ENCODE measurements around the gene TSPAN11.

TSPAN11 gene

DNA sequence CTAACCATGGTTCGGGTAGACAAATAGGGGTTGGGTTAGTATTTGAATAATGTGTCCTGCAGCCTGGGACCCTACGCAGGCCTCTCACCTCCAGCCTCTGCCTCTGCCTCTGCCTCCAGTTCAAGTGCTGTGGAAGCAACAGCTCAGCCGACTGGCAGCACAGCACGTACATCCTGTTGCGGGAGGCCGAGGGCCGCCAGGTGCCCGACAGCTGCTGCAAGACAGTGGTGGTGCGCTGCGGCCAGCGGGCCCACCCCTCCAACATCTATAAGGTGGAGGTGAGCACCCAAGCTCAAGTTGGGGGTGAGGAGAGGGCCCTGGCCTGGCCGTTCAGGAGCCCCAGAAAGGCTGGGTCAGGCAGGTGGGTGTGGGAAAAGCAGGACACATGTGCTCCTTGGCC is 55.9 kb downstream of the TSPAN11 start:
- DNase-seq = no peak

DNA sequence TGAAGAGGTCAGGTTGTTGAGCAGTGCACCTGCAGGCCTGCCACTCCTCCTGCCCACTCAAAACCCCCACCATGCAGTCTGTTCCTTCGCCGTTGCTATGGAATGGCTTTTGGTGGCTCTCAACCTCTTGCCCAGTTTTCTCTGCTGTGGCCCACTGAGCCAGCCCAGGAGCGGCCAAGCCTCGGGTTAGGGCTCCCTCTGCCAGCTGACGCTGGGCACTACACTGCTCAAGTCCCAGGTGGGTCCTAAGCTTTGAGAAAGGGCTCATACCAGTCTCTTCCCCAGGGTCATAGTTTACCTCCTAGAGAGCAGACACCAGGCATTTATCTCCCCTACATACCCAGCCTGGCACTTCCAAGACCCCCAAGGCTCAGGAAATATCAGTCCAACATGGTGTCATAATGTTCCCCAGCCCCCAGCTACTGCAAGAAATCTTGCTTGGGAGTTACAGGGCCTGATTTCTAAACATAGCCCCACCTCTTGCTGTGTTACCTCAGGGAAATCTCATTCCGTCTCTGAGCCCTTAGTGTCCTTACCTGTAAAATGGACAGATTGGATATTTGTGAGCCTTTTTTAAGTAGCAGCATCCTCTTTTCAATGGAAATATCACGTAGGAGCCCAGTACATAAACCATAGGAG is 59.4 kb downstream of the TSPAN11 start:
- no peak for DNase-seq

DNA sequence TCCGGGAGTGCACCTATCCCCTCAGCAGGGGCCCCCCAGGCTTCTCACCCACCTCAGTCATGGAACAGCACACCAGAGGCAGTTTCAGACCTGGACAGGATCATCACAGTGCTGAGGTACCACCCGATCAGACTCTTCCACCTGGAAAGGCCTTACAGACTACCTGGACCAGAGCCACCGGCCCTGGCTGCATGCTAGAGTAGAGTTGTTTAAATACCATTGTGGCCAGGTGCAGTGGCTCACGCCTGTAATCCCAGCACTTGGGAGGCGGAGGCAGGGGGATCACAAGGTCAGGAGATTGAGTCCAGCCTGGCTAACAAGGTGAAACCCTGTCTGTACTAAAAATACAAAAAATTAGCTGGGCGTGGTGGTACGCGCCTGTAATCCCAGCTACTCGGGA is 61.5 kb downstream of the TSPAN11 start:
- no peak for DNase-seq

DNA sequence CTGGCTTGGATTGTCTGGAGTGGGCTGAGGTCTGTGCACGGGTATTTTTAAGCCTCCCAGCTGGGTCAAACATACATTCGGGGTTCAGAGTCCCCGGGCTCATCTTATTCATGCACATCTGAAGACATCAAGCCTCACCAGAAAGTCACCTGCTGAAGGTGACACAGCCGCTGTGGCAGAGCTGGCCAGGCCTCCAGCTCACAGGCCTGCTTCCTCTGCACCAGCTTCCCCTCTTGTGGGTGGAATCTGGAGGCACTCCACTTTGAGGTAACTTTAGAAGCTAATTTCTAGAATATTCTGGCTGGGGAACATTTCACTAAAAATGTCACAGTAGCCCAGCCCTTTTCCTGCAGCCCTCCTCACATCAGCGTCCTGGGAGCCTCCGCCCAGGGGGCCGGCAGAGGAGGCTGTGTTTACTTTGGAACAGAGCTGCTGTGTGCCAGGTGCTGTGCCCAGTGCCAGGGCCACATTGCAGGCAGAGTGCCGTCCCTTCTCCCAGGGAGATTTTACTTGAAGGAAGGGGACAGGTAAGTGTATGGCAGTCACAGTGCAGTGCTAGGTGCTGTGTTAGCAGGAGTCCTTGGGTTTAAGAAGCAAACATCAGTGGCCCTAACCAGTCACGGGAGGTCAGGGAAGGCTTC is 62.2 kb downstream of the TSPAN11 start:
- DNase-seq = no peak

DNA sequence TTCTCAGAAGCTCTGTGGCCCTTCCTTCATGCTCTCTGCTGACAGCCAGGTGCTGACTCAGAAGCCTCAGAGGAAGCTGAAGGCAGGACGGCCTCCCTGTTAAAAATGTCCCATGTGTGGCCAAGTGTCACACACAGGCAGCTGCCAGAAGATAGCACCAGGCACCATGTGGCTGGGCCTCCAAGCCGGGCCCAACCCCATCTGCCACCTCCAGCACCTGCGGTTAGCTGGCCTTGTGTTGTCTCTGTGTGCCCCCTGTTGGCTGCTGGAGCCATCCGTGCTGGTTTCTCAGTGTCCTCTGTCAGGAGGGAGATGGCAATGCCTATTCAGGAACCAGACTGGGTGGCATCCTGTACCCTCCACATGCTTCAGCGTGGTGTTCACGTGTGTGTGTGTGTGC is 63.2 kb downstream of the TSPAN11 start:
- DNase-seq = no peak

DNA sequence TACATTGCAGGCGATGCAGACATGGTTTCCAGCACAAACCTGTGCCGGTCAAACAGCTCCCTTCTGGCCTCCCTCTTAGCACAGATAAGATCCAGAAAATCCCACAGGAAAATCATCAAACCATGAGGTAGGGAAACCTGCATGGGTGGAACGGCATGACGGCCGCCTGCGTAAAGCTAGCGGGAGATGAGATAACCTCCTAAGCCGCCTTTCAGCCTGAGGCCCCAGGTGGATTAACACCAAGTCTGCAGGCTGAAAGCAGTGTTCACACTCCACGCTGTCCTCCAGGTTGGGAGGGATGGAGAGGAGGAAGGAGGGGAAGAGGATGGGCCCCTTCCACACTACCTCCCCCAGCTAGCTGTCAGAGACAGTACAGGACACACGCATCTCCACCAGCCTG is 63.8 kb downstream of the TSPAN11 start:
- no peak for DNase-seq

DNA sequence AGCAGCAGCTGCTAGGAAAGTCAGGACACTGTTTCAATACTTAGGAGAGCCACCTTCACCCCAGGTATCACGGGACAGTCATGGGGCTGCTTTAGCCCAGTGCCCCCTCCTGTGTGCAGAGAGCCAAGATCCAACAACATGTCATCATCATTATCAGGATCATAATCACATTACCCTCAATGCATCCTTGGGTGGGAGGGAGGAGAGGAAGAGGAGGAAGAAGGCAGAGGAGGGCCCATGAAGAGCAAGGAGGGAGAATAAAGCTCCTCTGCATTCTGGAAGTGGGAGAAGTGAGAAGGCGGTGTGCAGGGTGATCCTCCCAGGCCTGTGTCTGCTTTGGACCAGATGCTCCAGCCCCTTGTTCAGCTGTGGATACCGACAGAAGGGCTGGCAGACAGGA is 64.2 kb downstream of the TSPAN11 start:
- DNase-seq = no peak

DNA sequence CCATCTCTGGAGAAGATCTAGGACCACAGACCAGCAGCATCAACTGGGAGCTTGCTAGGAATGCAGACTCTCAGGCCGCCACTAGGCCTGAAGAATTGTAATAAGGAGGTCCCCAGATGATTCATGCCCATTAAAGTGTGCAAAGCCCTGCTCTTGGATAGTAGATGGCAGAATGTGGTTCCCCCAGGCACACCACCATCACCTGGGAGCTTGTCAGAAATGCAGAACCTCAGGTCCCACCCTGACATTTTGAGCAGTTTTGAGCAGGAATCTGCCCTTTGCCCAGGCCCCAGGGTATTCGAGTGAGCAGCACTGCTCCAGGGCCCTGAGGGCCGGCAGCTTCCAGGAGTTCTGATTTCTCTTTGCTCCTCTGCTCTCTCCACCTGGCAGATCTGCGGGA is 64.9 kb downstream of the TSPAN11 start:
- DNase-seq = no peak

DNA sequence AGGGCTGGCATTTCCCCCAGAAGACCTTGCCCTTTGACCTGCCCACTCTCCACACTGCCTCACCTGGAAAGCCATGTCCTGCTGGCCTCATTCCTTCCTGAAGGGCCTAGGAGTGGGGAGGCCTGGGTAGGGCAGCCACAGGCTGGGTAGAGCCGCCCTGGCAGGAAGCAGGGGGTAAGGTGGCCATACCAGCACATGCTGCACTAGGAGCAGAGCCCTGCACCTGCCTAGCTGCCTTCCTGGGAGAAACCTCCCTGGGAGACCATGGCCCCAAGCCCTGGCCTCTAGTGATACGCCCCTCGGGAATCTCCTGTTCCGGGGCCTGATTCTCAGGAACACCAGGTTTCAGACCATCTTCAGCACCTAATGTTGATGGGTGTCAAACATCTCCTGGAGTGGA is 65.8 kb downstream of the TSPAN11 start:
- DNase-seq = no peak

DNA sequence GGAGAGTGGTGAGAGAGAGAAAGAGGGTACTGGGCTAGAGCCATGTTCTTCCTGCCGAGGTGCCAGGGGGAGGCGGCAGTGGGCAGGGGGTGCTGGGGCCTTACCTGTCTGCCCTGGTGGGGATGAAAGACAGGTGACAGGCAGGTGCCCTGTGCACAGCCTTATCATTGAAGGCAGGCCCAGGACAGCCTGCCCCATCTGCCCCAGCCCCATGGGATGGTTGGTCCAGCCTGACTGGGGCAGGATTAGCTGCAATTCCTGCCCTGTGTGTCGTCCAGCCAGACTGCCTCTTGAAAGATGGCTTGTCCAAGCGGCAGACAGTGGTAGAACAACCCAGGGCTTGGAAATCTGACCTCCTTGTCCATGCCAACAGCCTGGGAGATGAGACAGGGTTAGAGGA is 67.2 kb downstream of the TSPAN11 start:
- DNase-seq = no peak

DNA sequence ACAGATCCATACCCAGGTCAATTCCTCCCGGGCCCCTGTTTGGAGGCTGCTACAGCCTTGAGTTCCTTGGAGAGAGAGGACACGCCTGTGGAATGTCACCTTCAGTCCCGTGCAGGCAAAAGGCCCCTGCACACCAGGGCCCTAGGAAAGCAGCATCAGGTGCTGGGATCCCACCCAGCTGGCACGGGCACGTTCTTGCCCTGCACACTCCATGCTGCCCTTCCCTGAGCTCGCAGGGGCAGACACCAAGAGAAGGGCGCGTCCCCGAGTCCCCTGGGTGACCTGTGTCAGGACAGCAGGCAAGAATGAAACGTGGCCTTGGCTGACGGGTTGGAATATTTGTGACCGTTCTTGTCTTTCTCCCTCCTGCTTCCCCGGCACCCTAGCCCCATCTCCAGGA is 67.7 kb downstream of the TSPAN11 start:
- no peak for DNase-seq

DNA sequence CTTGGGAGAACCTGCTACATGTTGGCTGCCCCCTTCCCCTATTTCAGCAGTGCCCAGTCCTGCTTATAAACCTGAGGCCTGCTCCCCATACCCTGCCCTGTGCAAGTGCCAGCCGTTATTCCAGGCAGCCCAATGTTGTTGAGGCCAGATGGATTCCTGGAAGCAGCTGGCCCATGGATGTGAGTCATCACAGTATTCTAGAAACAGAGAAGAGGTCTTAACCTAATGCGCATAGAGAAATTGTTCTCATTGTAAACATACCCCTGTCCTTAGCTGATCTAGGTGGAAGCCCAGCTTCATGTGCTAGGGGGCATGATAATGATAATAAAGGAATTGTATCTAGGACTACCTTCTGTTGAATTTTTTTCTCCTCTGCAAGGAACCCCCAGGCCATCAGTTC is 69.7 kb downstream of the TSPAN11 start:
- no peak for DNase-seq

DNA sequence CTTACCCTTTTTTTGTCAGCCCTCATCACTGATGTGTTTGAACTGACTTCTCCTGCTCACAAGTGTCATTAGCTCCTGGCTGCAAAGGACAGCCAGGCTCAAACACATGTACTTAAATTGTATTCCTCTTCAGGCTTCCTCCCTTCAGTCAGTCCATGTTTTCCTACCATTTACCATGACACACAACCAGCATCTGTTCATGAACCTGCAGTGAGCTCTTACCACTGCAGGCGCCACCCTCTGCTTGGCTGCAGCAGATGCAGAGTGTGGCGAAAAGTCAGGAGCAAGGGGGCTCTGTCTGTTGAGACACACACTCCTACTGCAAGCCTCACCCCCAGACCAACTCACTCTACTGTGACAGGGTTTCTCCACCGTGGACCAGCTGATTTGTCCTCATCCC is 70.2 kb downstream of the TSPAN11 start:
- no peak for DNase-seq

DNA sequence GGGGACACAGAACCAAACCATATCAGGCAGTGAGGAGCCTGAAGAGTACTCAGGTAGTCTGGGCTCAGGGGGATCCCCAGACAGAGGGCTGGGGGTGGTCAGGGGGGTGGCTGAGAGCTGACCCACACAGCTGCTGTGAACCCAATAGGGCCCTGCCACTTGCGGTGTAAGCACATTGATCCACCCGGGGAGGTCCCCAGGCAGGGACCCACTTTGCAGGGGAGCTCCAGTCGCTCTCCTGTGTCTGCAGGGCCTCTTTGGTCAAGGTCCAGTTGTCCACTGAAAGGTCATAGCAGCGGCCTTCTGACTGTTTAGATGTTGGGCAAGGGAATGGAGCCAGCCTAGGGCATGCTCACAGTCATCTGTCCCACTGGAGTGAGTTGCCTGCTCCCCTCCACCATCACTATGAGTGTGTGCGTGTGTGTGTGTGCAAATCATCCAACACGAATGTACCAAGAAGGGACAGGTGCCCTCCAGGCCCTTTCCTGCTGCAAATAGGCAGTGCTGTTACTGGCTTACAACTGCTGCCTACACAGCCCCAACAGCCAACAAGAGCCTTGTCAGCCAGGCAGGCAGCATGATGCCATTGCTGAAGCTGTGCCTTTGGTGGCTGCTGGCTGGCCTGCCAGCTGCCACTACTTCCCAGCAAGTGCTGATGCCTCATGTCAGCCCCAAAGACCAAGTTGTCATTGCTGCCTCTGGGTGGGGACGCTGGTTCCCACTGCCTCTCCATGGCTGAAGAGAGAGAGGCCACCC is 71.3 kb downstream of the TSPAN11 start:
- DNase-seq = no peak

DNA sequence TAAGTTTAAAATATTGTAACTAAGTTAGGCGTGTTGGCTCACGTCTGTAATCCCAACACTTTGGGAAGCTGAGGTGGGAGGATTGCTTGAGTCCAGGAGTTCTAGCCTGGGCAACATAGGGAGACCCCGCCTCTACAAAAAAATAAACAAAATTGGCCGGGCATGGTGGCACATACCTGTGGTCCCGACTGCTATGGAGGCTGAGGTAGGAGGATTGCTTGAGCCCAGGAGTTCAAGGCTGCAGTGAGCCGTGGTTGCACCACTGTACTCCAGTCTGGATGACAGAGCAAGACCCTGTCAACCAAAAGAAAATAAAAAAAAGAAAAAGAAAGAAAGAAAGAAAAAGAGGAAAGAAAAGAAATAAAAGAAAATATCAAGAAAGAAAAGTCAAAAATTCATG is 72.5 kb downstream of the TSPAN11 start:
- DNase-seq = no peak

DNA sequence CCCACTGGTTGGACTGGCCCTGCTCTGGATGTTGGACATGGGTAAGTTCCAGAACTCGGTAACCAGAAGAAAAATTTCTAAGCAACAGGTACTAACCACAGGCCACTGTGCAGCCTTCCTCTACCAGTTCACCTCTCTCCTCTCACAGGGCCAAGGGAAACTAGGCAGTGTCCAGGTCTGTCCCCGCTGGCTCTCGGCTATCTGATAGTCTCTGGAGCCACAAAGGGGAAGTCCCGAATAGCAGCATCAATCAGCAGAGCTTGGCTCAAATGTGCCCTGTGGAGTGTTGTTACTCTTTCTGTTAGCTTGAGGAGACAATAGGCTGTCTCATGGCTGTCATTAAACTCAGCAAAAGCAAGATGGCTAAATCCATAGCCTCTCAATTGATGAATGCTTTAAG is 73.2 kb downstream of the TSPAN11 start:
- DNase-seq = no peak

DNA sequence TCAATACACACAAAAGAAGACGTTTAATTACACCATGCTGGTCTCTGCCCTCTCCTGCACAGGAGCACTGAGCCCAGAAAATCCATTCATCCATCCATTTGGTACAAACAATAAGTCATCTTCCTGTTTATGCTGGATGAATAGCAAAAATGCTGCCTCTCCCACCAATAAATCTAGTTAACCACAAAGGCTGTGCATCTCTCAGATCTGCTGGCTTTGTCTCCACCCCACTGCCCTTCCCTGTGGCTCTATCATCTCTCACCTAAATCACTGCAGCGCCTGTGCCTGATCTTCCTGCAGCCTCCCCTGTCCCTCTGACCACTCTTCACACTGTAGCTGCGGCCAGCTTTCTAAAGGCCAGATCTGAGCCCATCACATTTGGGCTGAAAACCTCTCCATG is 74.2 kb downstream of the TSPAN11 start:
- no peak for DNase-seq

DNA sequence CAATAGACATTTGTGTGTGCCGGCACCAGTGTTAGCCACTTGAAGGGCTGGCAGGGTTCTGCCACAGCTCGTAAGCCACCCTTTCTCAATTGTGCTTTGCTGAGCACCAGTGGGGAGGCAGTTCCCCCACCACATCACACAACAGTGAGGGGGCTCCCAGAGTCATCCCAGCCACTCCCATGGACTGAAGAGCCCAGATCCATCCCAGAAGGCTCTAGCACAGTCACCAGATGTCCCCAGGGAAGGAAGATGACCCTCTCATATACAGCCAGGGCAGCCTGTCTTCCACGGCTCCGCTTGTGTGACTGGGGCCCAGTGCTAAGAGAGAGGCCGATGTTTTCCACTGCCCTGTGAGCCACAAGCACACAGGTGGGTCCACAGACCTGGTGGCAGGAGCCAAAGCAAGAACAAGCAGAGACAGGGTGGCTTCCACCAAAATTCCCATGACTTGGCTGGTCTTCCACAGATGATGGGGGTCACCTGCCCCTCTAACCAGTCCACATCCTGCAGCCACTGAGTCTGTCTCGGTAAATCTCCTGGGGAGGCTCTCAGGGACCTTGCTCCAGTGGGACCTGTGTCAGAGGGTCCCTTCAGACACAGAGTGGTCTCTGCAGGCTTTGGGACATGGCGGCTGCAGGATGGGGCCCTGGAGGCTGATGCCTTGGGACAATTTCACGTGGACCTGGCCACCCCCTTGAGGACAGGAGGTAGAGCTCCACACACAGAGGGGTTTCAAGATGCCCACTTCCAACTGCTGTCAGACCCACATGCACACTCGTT is 75.2 kb downstream of the TSPAN11 start:
- no peak for DNase-seq

DNA sequence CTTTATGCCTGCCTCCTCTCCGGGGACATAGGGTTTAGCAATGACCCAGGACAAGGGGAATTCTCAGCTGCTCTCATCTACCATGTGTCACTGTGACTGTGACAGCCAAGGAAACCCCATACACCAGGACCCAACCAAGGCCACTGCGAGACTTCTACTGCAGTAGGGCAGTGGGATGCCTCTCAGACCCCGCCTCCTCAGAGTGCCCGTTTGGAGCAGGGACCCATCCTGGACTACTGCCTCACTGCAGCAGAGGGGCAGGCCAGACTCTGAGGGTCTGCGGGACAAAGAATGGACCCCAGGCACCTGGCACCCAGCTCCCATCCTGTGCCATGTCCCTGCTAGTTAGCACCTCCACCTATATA is 75.8 kb downstream of the TSPAN11 start:
- no peak for DNase-seq

DNA sequence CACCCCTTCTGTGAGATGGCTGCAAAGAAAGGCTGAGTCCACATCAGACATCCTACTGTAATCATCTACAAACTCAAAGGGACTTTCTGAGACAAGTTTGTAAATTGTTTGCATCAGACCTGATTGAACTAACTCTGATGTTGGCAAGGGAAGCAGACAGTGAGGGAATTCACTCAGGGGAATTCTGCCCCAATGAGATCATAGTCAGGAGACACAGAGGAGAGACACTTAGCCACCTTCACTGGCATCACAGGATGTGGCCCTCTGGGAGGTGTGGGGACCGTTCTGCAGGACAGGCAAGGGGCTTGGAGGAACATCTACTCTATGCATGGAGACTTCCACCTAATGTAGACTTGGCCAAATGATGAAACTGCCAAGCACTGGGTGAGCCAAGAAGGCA is 76.5 kb downstream of the TSPAN11 start:
- DNase-seq = no peak

DNA sequence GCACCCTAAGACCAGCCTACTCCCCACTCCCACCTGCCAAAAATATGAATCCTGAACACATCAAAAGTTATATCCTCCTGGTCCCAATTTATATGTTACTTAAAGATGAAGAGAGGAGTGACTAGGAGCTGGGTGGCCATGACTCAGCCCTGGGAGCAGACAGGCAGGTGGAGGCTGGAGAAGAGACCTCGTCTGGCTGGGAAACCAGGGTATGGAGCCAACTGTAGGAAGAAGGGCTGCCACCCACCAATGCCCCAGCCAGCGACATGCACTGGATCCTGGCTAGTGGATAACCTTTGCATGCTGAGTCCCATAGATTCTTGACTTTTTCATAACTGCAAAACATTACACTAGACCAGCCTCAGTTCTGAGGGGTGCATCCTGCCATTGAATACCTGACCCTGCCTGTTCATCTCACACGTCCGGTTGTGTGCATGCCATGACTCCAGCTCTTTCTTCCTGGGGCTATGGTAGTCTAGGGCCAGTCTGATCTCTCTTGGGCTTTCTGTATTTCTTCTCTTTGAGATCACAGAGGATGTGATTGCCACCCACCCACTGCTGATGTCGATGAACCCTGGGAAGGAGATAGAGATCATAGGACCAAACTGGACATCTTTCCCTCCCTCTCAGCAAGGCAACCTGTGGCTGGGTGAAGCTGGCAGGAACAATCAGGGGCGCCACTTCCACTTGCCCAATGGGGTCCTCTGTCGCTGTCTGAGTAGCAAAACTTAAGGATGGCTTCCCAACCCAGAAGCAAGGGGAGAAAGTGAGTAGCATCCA is 77.5 kb downstream of the TSPAN11 start:
- no peak for DNase-seq

DNA sequence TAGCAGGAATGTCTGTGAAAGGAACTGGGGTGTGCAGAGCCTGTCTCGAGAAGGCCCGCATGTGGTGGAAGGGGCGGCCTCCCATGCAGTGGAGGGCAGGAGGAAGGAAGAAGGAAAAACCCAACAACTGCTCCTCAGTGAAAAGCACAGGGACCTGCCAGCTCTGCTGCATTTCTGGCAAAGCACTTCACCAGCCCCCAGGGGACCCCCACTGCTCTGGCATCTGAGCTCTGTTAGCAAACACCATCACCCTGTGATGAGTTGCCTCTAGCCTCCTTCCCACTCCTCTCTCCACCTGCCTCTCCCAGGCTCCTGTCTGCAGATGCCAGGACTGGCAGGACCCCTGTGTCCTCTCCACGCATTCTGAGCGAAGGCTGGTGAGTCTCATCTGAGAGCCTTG is 78.1 kb downstream of the TSPAN11 start:
- DNase-seq = no peak

Measured in CD4-positive, alpha-beta T cell treated with Interleukin-4 for 4 hours (primary cell).